Fibroblast of lung (primary cell): ENCODE data around the gene CHD5. TPM values are rescaled to one million over a fixed set of nuclear protein-coding genes. Genes with fewer than 3 reads are reported as not detected.

Source experiments
- DNase-seq, 2 donors: peaks; one replicate each; pipeline versions ENCODE4 v3.0.0 to v3.0.0-alpha.2; 2010; ENCODE audit warnings: low read depth in 2 of 2
- H2AFZ ChIP-seq: 2 replicates; pipeline ENCODE4 v1.5.1; 2012; ENCODE audit warnings: low read length, control low read depth, inconsistent platforms
- H3K27ac ChIP-seq: 2 replicates; pipeline ENCODE4 v1.5.1; 2011; ENCODE audit warnings: low read length, control low read depth; ENCODE audit not compliant: insufficient read depth
- H3K27me3 ChIP-seq: 2 replicates; pipeline ENCODE4 v1.5.1; 2011; ENCODE audit warnings: mild to moderate bottlenecking, low read length; ENCODE audit not compliant: control insufficient read depth, insufficient read depth
- H3K36me3 ChIP-seq: 2 replicates; pipeline ENCODE4 v1.5.1; 2011; ENCODE audit warnings: low read length; ENCODE audit not compliant: control insufficient read depth, insufficient read depth
- H3K4me1 ChIP-seq: 2 replicates; pipeline ENCODE4 v1.5.1; 2011; ENCODE audit warnings: low read length; ENCODE audit not compliant: control insufficient read depth, insufficient read depth; ENCODE audit errors: extremely low read depth
- H3K4me2 ChIP-seq: 2 replicates; pipeline ENCODE4 v1.5.1; 2011; ENCODE audit warnings: low read length, control low read depth; ENCODE audit not compliant: insufficient read depth; ENCODE audit errors: extremely low read depth
- H3K4me3 ChIP-seq, 4 experiments: fragments of 200-600 bp in 1 of 4; sonication (generic) in 1 of 4; replicated peaks in 1 of 4; 2 replicates each; pipeline ENCODE4 v1.5.1; 2011 to 2016; ENCODE audit warnings: low read length in 4 of 4, low read depth in 3 of 4, mild to moderate bottlenecking in 3 of 4, control low read depth in 2 of 4, inconsistent platforms in 1 of 4, mixed read lengths in 1 of 4; ENCODE audit not compliant: insufficient read depth in 1 of 4; ENCODE audit errors: control extremely low read depth in 1 of 4
- H3K79me2 ChIP-seq: 2 replicates; pipeline ENCODE4 v1.5.1; 2012; ENCODE audit warnings: mild to moderate bottlenecking, low read length, inconsistent platforms; ENCODE audit not compliant: control insufficient read depth, insufficient read depth
- H3K9ac ChIP-seq: 2 replicates; pipeline ENCODE4 v1.5.1; 2011; ENCODE audit warnings: mild to moderate bottlenecking, low read length, control low read depth; ENCODE audit not compliant: insufficient read depth
- H3K9me3 ChIP-seq: 2 replicates; pipeline ENCODE4 v1.5.1; 2012; ENCODE audit warnings: low read depth, low read length; ENCODE audit not compliant: control insufficient read depth, insufficient read depth
- H4K20me1 ChIP-seq: 2 replicates; pipeline ENCODE4 v1.5.1; 2011; ENCODE audit warnings: low read length; ENCODE audit not compliant: control insufficient read depth, insufficient read depth; ENCODE audit errors: extremely low read depth
- EZH2 ChIP-seq: IDR thresholded peaks from 2 replicates; pipeline ENCODE4 v1.5.1; 2012; ENCODE audit warnings: low read length, control low read depth, mild to moderate bottlenecking; ENCODE audit errors: missing control alignments
- polyA plus RNA-seq, 2 donors: library from polyadenylated mRNA; depleted of rRNA in 1 of 2; stranded (reverse) in 1 of 2; unstranded in 1 of 2; fragments of >200 nt; gene quantifications; 2 replicates each; pipeline ENCODE4 v1.2.1, GENCODE V29; 2011 to 2012; ENCODE audit warnings: missing spikeins in 1 of 2
- total RNA-seq: library from RNA; depleted of rRNA; stranded (reverse); fragments of >200 nt; gene quantifications from 2 replicates; pipeline ENCODE4 v1.2.1, GENCODE V29; 2014
- TF ChIP-seq, protein P1 (sequence below), 2 donors: IDR thresholded peaks in 1 of 2; conservative IDR thresholded peaks in 1 of 2; 1 replicate in 1 of 2; 2 replicates in 1 of 2; pipeline ENCODE4 v1.5.1; 2011 to 2012; ENCODE audit warnings: low read length in 2 of 2, control low read depth in 1 of 2, inconsistent platforms in 1 of 2, low read depth in 1 of 2, mild to moderate bottlenecking in 1 of 2

CHD5 gene
- total and polyA plus RNA-seq, 2 donors (not counting 1 experiment from before 2014, with no cell fraction given) = under 0.01 to 0.01 TPM

GRCh38 chr1:6123083-6123482, 57.0 kb downstream of the CHD5 start:
- Histone ChIP-seq H3K9me3 (no peaks in the 10 kb centered on the region), H3K27me3 (no peaks in the 10 kb centered on the region), H3K4me1 (no peaks in the 10 kb centered on the region), H3K79me2 (no peaks in the 10 kb centered on the region), H4K20me1 (no peaks in the 10 kb centered on the region), H3K4me2 (no peak overlapping the region), H2AFZ (no peak overlapping the region), H3K9ac (no peak overlapping the region), H3K36me3 (no peaks in the 10 kb centered on the region), H3K4me3 (no peak overlapping the region), H3K27ac (no peak overlapping the region)
- TF ChIP-seq EZH2 = no peak
- TF ChIP-seq, protein P1, sequence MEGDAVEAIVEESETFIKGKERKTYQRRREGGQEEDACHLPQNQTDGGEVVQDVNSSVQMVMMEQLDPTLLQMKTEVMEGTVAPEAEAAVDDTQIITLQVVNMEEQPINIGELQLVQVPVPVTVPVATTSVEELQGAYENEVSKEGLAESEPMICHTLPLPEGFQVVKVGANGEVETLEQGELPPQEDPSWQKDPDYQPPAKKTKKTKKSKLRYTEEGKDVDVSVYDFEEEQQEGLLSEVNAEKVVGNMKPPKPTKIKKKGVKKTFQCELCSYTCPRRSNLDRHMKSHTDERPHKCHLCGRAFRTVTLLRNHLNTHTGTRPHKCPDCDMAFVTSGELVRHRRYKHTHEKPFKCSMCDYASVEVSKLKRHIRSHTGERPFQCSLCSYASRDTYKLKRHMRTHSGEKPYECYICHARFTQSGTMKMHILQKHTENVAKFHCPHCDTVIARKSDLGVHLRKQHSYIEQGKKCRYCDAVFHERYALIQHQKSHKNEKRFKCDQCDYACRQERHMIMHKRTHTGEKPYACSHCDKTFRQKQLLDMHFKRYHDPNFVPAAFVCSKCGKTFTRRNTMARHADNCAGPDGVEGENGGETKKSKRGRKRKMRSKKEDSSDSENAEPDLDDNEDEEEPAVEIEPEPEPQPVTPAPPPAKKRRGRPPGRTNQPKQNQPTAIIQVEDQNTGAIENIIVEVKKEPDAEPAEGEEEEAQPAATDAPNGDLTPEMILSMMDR (conservative IDR thresholded peaks at IDR 0.05 in 1 of 2, IDR thresholded peaks at IDR 0.05 in 1 of 2; ENCODE audit: low read depth in 1 of 2, low read length in 2 of 2) = no peak
- no peak for DNase-seq

DNA sequence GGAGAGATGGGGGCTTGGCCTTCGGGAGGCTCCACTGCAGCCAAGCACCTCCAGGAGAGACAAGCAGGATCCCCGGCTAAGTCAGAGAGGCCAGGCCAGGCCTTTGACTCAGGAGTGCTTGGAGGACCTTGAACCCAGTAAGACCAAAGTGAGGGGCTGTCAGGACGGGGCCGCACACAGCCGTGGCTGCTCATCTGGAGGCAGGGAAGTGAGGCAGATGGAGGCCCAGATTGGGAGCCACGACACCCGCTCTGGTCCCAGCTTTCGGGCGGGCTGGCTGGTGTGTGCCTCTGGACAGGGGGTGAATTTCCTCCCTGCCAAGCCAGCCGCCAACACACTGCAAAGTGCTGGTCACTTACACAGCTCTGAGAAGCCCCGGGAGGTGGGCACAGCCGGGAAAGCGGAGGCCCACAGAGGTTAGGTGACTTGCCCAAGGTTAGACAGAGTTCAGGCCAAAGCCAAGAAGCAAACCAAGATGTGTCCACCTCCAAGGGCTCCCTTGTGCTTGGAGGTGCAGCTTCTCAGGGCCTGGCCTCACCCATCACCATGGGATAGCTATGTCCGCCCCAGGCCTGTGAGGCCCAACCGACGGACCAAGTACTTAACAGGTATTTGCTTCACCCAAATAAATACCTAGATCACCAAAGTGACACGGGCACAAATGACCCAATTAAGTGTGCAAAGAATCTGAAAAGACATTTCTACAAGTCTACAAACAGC, 58.3 kb downstream of the CHD5 start:
- Histone ChIP-seq H3K9me3 (no peaks in the 10 kb centered on the region), H2AFZ (no peak overlapping the region), H3K79me2 (no peaks in the 10 kb centered on the region), H3K4me1 (no peaks in the 10 kb centered on the region), H4K20me1 (no peaks in the 10 kb centered on the region), H3K4me2 (no peak overlapping the region), H3K36me3 (no peaks in the 10 kb centered on the region), H3K9ac (no peak overlapping the region), H3K27ac (no peak overlapping the region), H3K27me3 (no peaks in the 10 kb centered on the region), H3K4me3 (no peak overlapping the region)
- DNase-seq = no peak
- TF ChIP-seq EZH2 = no peak
- TF ChIP-seq, protein P1 (conservative IDR thresholded peaks at IDR 0.05 in 1 of 2, IDR thresholded peaks at IDR 0.05 in 1 of 2; ENCODE audit: low read depth in 1 of 2, low read length in 2 of 2) = no peak

GRCh38 chr1:6121021-6121421, 59.1 kb downstream of the CHD5 start:
- no peak overlapping the region for H3K4me2 ChIP-seq
- no peaks in the 10 kb centered on the region for H3K9me3 ChIP-seq
- no peaks in the 10 kb centered on the region for H3K36me3 ChIP-seq
- no peak overlapping the region for H3K4me3 ChIP-seq
- no peak overlapping the region for H2AFZ ChIP-seq
- no peaks in the 10 kb centered on the region for H3K4me1 ChIP-seq
- no peaks in the 10 kb centered on the region for H3K27me3 ChIP-seq
- no peak overlapping the region for H3K27ac ChIP-seq
- no peak overlapping the region for H3K9ac ChIP-seq
- DNase-seq = no peak
- H3K79me2 ChIP-seq = no peaks in the 10 kb centered on the region
- TF ChIP-seq, protein P1 (conservative IDR thresholded peaks at IDR 0.05 in 1 of 2, IDR thresholded peaks at IDR 0.05 in 1 of 2; ENCODE audit: low read depth in 1 of 2, low read length in 2 of 2) = no peak
- no peak for TF ChIP-seq EZH2
- H4K20me1 ChIP-seq = no peaks in the 10 kb centered on the region
